Epithelial cell of proximal tubule (primary cell): ENCODE data around the gene CARNS1. TPM values are rescaled to one million over a fixed set of nuclear protein-coding genes. Genes with fewer than 3 reads are reported as not detected.

Source experiments
- DNase-seq: peaks from one replicate; pipeline ENCODE4 v3.0.0-alpha.2; 2011; ENCODE audit warnings: low read depth
- H3K4me3 ChIP-seq: 2 replicates; pipeline ENCODE4 v1.5.1; 2011; ENCODE audit warnings: low read depth, mild to moderate bottlenecking, low read length
- total RNA-seq: library from RNA; depleted of rRNA; stranded (reverse); fragments of >200 nt; gene quantifications from 2 replicates; pipeline ENCODE4 v1.2.3, GENCODE V29; 2015
- TF ChIP-seq, protein P1 (sequence below): conservative IDR thresholded peaks from 2 replicates; pipeline ENCODE4 v1.5.1; 2012; ENCODE audit warnings: low read depth, mild to moderate bottlenecking, low read length

CARNS1 gene
- total RNA-seq, 1 donor from 2014 or later = 0.23 TPM

DNA sequence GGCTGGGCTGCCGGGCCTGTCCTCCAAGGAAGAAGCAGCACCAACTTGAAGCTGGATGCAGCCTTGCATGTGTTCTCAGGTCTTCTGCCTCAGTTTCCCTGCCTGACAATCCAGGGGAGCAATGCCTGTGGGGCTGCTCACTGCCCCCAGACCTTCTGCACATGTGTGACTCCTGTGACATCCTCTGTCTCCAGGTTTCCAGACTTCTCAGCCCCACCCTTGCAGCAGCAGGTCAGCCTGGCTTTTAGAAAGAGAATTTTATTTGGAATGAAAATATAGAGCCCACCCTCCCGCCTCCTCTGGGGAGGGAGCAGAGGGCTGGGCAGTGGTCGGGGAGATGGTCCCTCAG is 22.3 kb downstream of the CARNS1 start:
- H3K4me3 ChIP-seq = no peak overlapping the region
- no peak for DNase-seq
- TF ChIP-seq, protein P1, sequence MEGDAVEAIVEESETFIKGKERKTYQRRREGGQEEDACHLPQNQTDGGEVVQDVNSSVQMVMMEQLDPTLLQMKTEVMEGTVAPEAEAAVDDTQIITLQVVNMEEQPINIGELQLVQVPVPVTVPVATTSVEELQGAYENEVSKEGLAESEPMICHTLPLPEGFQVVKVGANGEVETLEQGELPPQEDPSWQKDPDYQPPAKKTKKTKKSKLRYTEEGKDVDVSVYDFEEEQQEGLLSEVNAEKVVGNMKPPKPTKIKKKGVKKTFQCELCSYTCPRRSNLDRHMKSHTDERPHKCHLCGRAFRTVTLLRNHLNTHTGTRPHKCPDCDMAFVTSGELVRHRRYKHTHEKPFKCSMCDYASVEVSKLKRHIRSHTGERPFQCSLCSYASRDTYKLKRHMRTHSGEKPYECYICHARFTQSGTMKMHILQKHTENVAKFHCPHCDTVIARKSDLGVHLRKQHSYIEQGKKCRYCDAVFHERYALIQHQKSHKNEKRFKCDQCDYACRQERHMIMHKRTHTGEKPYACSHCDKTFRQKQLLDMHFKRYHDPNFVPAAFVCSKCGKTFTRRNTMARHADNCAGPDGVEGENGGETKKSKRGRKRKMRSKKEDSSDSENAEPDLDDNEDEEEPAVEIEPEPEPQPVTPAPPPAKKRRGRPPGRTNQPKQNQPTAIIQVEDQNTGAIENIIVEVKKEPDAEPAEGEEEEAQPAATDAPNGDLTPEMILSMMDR = no peak

DNA sequence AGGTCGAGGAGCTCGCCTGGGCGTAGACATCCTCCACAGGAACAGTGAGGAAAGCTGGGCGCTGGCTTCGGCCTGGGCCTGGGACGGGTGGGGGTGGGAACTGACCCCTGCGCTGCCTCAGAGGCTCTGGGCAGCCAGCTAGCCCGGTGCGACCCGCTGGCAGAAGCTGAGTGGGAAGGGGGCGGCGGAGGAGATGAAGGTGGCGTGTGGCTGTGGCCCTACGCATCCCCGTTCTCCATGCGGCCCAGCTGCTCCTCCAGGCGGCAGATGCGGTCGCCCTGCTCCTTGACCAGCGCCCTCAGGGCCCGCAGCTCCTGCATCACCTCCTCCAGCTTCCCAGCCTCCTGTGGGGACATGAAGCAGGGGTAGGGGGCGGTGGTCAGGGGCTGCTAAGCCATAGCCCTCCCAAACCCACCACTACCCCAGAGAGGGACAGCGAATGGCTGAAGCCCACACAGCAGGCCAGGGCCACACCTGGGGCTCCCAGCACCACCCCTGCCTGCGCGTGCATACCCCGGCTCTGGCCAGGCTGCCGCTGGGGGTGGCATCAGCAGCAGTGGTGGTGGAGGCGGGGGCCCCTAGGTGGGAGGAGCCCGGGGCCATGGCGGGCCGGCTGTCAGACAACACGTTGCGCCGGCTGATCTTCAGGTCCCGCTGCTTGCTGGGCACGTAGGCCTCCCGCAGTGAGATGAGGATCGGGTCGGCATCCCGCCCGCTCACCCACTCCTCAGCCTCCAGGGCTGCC is 22.9 kb downstream of the CARNS1 start:
- DNase-seq = no peak
- TF ChIP-seq, protein P1 = no peak

DNA sequence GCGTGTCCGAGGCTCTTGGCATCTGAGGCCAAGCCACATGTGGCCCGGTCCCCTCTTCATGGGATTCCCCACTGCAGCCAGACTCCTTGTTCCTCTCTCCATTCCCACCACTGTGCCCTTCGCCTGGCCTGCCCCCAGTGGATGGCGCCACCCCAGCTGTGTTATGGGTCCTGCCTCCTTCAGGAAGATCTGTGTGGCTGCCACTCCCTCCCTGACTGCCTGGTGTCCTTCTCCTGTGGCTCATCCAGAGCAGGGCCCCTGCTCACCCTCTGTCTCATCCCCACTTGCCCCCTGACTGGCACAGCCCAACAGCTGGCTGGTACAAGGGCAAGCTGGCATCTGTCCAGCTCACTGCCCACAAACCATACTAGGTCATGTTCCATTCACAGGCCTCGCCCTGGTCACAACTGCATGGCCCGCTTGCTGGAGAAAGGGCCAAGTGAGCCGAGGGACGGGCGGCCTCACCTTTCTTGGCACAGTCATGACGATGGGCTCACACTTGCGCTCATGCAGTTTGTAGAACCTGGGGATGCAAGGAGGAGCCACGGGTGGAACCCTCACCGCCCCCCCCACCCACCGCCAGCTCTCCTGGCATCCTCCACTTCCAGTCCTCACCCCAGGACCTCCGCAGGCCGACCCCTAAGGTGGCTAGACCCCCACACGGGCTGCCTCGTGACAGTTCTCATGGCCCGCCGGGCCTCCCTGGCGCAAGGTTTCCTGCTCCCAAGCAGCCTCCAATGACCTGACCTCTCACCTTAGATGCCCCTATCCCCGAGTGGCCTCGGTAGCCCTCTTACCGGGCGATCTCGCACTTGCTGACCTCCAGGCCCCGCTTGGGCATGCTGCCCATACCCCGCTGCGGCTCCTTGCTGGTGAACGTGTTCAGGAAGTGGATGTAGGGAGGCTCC is 24.1 kb downstream of the CARNS1 start:
- no peak for DNase-seq
- TF ChIP-seq, protein P1 = peak; percentile 47
- H3K4me3 ChIP-seq = no peak overlapping the region

More for the DNA sequence above, 22.9 kb downstream of the CARNS1 start:
- no peak overlapping the region for H3K4me3 ChIP-seq

DNA sequence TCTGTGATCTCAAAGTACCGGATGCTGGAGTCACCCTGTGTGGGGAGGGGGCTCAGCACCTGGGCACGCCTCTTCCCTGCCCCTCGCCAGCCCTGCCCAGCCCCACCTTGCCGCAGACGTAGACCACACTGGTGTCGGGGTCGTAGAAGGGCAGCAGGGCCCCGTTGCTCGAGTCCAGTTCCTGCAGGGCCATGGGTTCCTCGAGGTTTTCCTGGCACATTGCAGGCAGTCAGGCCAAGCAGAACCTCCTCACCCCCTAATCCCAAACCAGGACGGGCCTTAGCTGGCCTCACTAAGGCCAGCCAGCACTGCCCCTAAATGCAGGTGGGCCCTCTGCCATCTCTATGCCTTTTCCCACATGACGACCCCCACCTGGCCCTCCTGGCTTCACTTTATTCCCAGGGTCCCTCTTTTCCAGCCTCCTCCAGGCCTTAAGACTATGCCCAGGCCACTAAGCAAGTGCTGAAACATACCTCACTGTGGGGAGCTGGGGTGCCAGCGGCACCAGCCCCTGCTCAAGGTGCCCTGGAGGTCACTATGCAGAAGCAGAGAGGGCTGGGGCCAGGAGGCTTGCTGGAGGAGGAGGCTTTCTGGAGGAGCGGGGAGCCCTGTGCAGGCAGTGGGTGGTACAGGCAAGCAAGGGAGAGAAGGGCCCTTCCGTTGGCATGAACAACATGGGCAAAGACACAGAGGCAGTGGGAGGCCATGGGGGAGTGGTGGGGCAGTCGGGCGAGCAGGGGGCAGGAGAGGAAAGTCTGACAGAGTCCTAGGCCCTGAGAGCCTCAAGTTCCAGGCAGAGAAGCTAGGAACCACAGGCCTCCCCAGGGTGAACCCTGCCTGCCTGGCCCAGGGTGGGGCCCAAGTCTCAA is 25.0 kb downstream of the CARNS1 start:
- no peak for DNase-seq
- H3K4me3 ChIP-seq = no peak overlapping the region
- TF ChIP-seq, protein P1 = no peak

DNA sequence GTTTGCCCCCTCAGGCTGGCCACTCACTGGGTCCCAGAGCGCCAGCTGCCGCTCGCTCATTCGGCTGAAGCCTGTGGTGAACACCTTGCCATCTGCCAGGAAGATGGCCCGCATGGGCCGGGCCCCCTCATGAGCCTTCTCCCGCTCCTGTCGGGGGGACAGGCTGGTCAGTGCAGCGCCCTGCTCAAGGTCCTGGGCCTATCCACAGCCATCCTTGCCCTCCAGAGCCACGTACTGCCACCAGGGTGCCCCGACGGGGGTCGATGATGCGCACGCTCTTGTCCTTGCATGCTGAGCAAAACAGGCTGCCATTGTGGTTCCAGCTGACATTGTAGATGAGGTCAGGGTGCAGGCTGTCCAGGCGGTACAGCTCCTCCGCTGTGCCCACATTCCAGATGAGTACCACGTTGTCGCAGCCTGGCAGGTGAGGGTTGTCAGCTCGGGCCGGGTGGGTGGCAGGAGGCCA is 25.7 kb downstream of the CARNS1 start:
- DNase-seq = no peak
- no peak overlapping the region for H3K4me3 ChIP-seq
- TF ChIP-seq, protein P1 = no peak

DNA sequence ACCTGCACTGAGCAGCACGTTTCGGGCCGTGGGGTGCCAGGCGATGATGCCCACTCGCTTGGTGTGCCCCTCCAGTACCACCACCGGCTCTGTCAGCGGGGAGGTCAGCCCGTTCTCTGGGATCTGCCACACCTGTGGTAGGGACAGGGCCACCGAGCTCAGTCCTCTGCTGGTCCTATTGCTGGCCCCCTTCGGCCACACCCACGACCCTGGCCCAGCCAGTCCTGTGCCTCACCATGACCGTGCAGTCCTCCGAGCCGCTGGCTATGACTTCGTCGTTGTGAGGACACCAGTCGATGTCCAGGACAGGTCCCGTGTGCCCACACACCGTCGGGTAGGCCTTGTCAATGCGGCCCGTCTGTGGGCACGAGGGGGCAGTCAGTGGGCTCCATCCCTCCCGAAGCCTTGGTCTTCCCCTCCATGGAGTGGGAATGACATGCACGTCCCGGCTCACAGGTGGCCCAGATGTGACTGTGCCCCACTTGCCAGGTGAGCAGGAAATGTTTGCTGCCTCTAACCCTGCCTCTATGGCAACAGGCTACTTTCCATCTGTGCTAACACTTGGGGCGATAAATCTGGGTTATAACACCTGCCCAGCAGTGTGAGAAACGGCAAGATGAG is 26.4 kb downstream of the CARNS1 start:
- no peak for DNase-seq
- H3K4me3 ChIP-seq = no peak overlapping the region
- TF ChIP-seq, protein P1 = no peak
